Panc1 (cell line): ENCODE measurements around the gene DCN. TPM values are rescaled to one million over a fixed set of nuclear protein-coding genes. Genes with fewer than 3 reads are reported as not detected.

Experiments used
- ATAC-seq: fragments of 200-7000 bp; cut with Tn5 transposase; 2 replicates; pipeline ENCODE4 v1.9.1; 2020; ENCODE audit warnings: mild to moderate bottlenecking, moderate library complexity
- BruUV-seq: library from RNA; stranded (reverse); fragments of 400-500 nt; replicated peaks from 2 replicates; lab custom pipeline; 2021; lab: Mats Ljungman, UMichigan
- CTCF ChIA-PET: fragments of 300-600 bp; sonication (Branson Sonifier 250); formaldehyde crosslinking; loops from one replicate; lab custom pipeline; 2022; ENCODE audit warnings: antibody characterized with exemption; lab: Charles Lee
- POLR2A ChIA-PET: fragments of 300-600 bp; sonication (Branson Sonifier 250); formaldehyde crosslinking; loops from one replicate; lab custom pipeline; 2022; ENCODE audit warnings: antibody characterized with exemption; lab: Charles Lee
- DNase-seq: peaks from one replicate; pipeline ENCODE4 v3.0.0-alpha.2; 2010; ENCODE audit warnings: low read depth, low spot score
- H3K27ac ChIP-seq: 2 replicates; pipeline ENCODE4 v1.5.1; 2011; ENCODE audit warnings: mild to moderate bottlenecking, low read length, inconsistent platforms
- H3K27me3 ChIP-seq: fragments of 200-500 bp; sonication (Bioruptor generic); 2 replicates; pipeline ENCODE4 v1.6.0; 2014; ENCODE audit warnings: low read length, inconsistent platforms; ENCODE audit not compliant: control insufficient read depth, insufficient read depth
- H3K36me3 ChIP-seq: fragments of 200-500 bp; sonication (Bioruptor generic); 2 replicates; pipeline ENCODE4 v1.5.1; 2014; ENCODE audit warnings: inconsistent platforms, mild to moderate bottlenecking, low read length, moderate library complexity; ENCODE audit not compliant: control insufficient read depth, insufficient read depth
- H3K4me1 ChIP-seq: 2 replicates; pipeline ENCODE4 v1.5.1; 2011; ENCODE audit warnings: inconsistent platforms, mild to moderate bottlenecking, low read length, moderate library complexity; ENCODE audit not compliant: control insufficient read depth, insufficient read depth
- H3K4me3 ChIP-seq, 2 experiments: 2 replicates each; pipeline ENCODE4 v1.5.1; 2011 to 2012; ENCODE audit warnings: low read depth in 2 of 2, low read length in 2 of 2, mild to moderate bottlenecking in 2 of 2, inconsistent platforms in 1 of 2, moderate library complexity in 1 of 2
- H3K9me3 ChIP-seq: fragments of 200-500 bp; sonication (Bioruptor generic); 2 replicates; pipeline ENCODE4 v1.5.1; 2014; ENCODE audit warnings: low read depth, mild to moderate bottlenecking, inconsistent platforms, low read length, moderate library complexity; ENCODE audit not compliant: control insufficient read depth, insufficient read depth
- CTCF ChIP-seq: fragments of 450-650 bp; IDR thresholded peaks from 2 replicates; pipeline ENCODE4 v1.5.1; 2017; ENCODE audit warnings: mild to moderate bottlenecking
- POLR2AphosphoS5 ChIP-seq: IDR thresholded peaks from 2 replicates; pipeline ENCODE4 v1.6.1; 2012; ENCODE audit warnings: mild to moderate bottlenecking, low read depth, low read length, moderate library complexity
- REST ChIP-seq, 2 experiments: IDR thresholded peaks; 2 replicates each; pipeline ENCODE4 v1.6.1; 2011 to 2012; ENCODE audit warnings: low read depth in 2 of 2, control low read depth in 1 of 2, low read length in 1 of 2, mild to moderate bottlenecking in 1 of 2, moderate library complexity in 1 of 2; ENCODE audit not compliant: insufficient read depth in 1 of 2
- SIN3A ChIP-seq: IDR thresholded peaks from 2 replicates; pipeline ENCODE4 v1.6.1; 2012; ENCODE audit warnings: low read depth, mild to moderate bottlenecking, low read length, moderate library complexity, borderline replicate concordance; ENCODE audit not compliant: insufficient read depth
- TCF7L2 ChIP-seq: IDR thresholded peaks from 2 replicates; pipeline ENCODE4 v1.6.1; 2011; ENCODE audit warnings: mild to moderate bottlenecking, low read depth, low read length, inconsistent platforms
- in situ Hi-C: cut with HindIII; loops from 2 replicates; pipeline ENCODE4 v1.10.0; 2016; ENCODE audit warnings: low sequenced_read_pairs, low pct_unique_long_range_greater_than_20kb
- intact Hi-C: fragments of 100-400 bp; cut with micrococcal nuclease; formaldehyde crosslinking; loops from one replicate; pipeline ENCODE4 v1.10.0; 2022; ENCODE audit not compliant: unreplicated experiment
- total RNA-seq: library from RNA; stranded (reverse); gene quantifications from one replicate; pipeline ENCODE4 v1.2.1, GENCODE V29; 2021; ENCODE audit not compliant: unreplicated experiment

DCN gene
- total RNA-seq, 1 experiment from 2014 or later, result 1.9 TPM

GRCh38 chr12:91176358-91176757, 6.3 kb downstream of the DCN start:
- BruUV-seq, result no TSS peak
- Histone ChIP-seq H3K36me3 (no peaks in the 10 kb centered on the region), H3K27ac (no peak overlapping the region)

GRCh38 chr12:91173124-91173523, 9.5 kb downstream of the DCN start:
- no peak for ATAC-seq
- no peak overlapping the region for H3K27ac ChIP-seq
- no TSS peak for BruUV-seq
- ChIA-PET POLR2A (no interaction called here), CTCF (interaction anchor here (0.7 kb wide), 1 partner anchor 1011 kb away, joined by 3 read pairs; no protein-coding TSS in a partner anchor)
- no peaks in the 10 kb centered on the region for H3K4me1 ChIP-seq
- in situ Hi-C loops (no loop called here), intact Hi-C loops (no loop called here)
- no peaks in the 10 kb centered on the region for H3K27me3 ChIP-seq
- H3K4me3 ChIP-seq, result no peak overlapping the region
- no peaks in the 10 kb centered on the region; the same call in 1 of the 2 replicates for H3K9me3 ChIP-seq
- TF ChIP-seq SIN3A (no peak), REST (IDR thresholded peaks at IDR 0.05; ENCODE audit: insufficient read depth in 1 of 2, low read depth in 2 of 2, low read length in 1 of 2) (no peak), TCF7L2 (no peak), CTCF (no peak), POLR2AphosphoS5 (no peak)
- H3K36me3 ChIP-seq, result no peaks in the 10 kb centered on the region
- no peak for DNase-seq

More at GRCh38 chr12:91176358-91176757, 6.3 kb downstream of the DCN start:
- H3K27me3 ChIP-seq, result no peaks in the 10 kb centered on the region
- in situ Hi-C loops, result no loop called here
- intact Hi-C loops, result loop anchor here (5.0 kb wide), 1 partner anchor 151 kb away; no protein-coding TSS in a partner anchor
- no peak overlapping the region for H3K4me3 ChIP-seq
- POLR2A ChIA-PET, result no interaction called here
- CTCF ChIA-PET, result interaction anchor here (0.6 kb wide), 1 partner anchor 36 kb away, joined by 3 read pairs; no protein-coding TSS in a partner anchor
- H3K9me3 ChIP-seq, result no peaks in the 10 kb centered on the region; the same call in 1 of the 2 replicates
- ATAC-seq (no peak), DNase-seq (no peak)
- TF ChIP-seq REST (IDR thresholded peaks at IDR 0.05; ENCODE audit: insufficient read depth in 1 of 2, low read depth in 2 of 2, low read length in 1 of 2) (no peak), TCF7L2 (no peak), SIN3A (no peak), CTCF (no peak), POLR2AphosphoS5 (no peak)
- H3K4me1 ChIP-seq, result no peaks in the 10 kb centered on the region
